Endodermal cell (in vitro differentiated cells): ENCODE measurements around the gene GNG14. TPM values are rescaled to one million over a fixed set of nuclear protein-coding genes. Genes with fewer than 3 reads are reported as not detected.
A peak's percentile ranks its signal among the peaks of the same experiment; 100 is the strongest.
"Not testable (repeated sequence)": the region's sequence is repeated elsewhere in the genome, so short reads cannot be mapped to it uniquely, and the experiment has no call there.

ENCODE experiments used
- DNase-seq: peaks from one replicate; pipeline ENCODE4 v3.0.0-alpha.2; 2017
- H3K27ac ChIP-seq: 2 replicates; pipeline ENCODE4 v1.5.1; 2013; ENCODE audit warnings: mild to moderate bottlenecking, low read depth, low read length, moderate library complexity
- H3K27me3 ChIP-seq: 2 replicates; pipeline ENCODE4 v1.6.1; 2013; ENCODE audit warnings: mild to moderate bottlenecking, low read length, moderate library complexity; ENCODE audit not compliant: insufficient read depth, control insufficient read depth, poor library complexity, severe bottlenecking
- H3K36me3 ChIP-seq: 2 replicates; pipeline ENCODE4 v1.7.0; 2013; ENCODE audit warnings: mild to moderate bottlenecking, low read length, moderate library complexity; ENCODE audit not compliant: control insufficient read depth, insufficient read depth
- H3K4me1 ChIP-seq: one replicate; pipeline ENCODE4 v1.7.0; 2013; ENCODE audit warnings: low read length; ENCODE audit not compliant: control insufficient read depth, insufficient read depth
- H3K4me3 ChIP-seq: 2 replicates; pipeline ENCODE4 v1.5.1; 2013; ENCODE audit warnings: mild to moderate bottlenecking, low read length, moderate library complexity
- H3K9ac ChIP-seq: 2 replicates; pipeline ENCODE4 v1.6.1; 2013; ENCODE audit warnings: mild to moderate bottlenecking, low read length, moderate library complexity; ENCODE audit not compliant: poor library complexity, severe bottlenecking; ENCODE audit errors: extremely low read depth
- H3K9me3 ChIP-seq: 2 replicates; pipeline ENCODE4 v1.6.1; 2013; ENCODE audit warnings: mild to moderate bottlenecking, low read length, moderate library complexity; ENCODE audit not compliant: control insufficient read depth
- H3K27ac Mint-ChIP-seq: 2 replicates; pipeline ENCODE4 v1.8.0; 2020; ENCODE audit warnings: mixed read lengths
- H3K27me3 Mint-ChIP-seq: 2 replicates; pipeline ENCODE4 v1.8.0; 2021; ENCODE audit warnings: mild to moderate bottlenecking, mixed read lengths; ENCODE audit not compliant: insufficient read depth
- H3K36me3 Mint-ChIP-seq: 2 replicates; pipeline ENCODE4 v1.8.0; 2020; ENCODE audit warnings: low read depth, mixed read lengths
- H3K4me1 Mint-ChIP-seq: 2 replicates; pipeline ENCODE4 v1.8.0; 2020; ENCODE audit warnings: mixed read lengths
- H3K4me3 Mint-ChIP-seq: 2 replicates; pipeline ENCODE4 v1.8.0; 2020; ENCODE audit warnings: mild to moderate bottlenecking, moderate library complexity, mixed read lengths
- H3K9me3 Mint-ChIP-seq: 2 replicates; pipeline ENCODE4 v1.8.0; 2020; ENCODE audit warnings: mild to moderate bottlenecking, mixed read lengths
- WGBS, 2 experiments: methylation state at CpG; one replicate each; pipeline versions ENCODE4 v1.1.5 to v1.1.7; 2013; ENCODE audit warnings: missing lambda C conversion rate in 2 of 2, mixed read lengths in 1 of 2; ENCODE audit not compliant: insufficient coverage in 1 of 2, insufficient read length in 1 of 2; 5-methylcytosine and 5-hydroxymethylcytosine counted together
- total RNA-seq, 2 donors: library from RNA; stranded (reverse); fragmentation: NEBNext Ultra II Directional in 1 of 2; extraction: Animal tissue kit (Norgen Biotek cat#: 25700) in 1 of 2; gene quantifications; 2 replicates in 1 of 2; 3 replicates in 1 of 2; pipeline ENCODE4 v1.2.1, GENCODE V29; 2021
- TF ChIP-seq, protein P1 (sequence below): fragments of 200-600 bp; sonication (generic); conservative IDR thresholded peaks from 2 replicates; pipeline ENCODE4 v1.5.0; 2021; ENCODE audit warnings: antibody characterized with exemption, mild to moderate bottlenecking

The GNG14 gene
- total RNA-seq, 2 donors from 2014 or later = not detected

DNA sequence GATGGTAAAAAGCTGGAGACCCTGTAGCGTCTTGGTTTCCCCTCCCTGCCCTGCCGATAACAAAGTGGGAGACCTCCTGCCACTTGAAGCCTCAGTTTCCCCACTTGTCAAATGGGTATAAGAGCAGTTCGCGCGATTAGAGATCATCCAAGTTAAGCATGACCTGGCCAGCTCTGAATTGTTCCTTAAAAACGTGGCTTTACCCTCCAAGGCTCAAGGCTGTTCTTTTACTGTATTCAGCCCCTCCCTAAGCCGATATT is 35.5 kb downstream of the GNG14 start:
- Mint-ChIP-seq H3K36me3 (peaks cover 25% of the 10 kb centered on the region), H3K4me1 (peaks cover 15% of the 10 kb centered on the region), H3K4me3 (peak overlapping the region; percentile 95), H3K27me3 (no peaks in the 10 kb centered on the region), H3K27ac (peak overlapping the region; percentile 97), H3K9me3 (no peaks in the 10 kb centered on the region)
- H3K27ac ChIP-seq = peak overlapping the region; percentile 92
- peak; percentile 56 for DNase-seq
- H3K9me3 ChIP-seq = no peaks in the 10 kb centered on the region
- TF ChIP-seq, protein P1, sequence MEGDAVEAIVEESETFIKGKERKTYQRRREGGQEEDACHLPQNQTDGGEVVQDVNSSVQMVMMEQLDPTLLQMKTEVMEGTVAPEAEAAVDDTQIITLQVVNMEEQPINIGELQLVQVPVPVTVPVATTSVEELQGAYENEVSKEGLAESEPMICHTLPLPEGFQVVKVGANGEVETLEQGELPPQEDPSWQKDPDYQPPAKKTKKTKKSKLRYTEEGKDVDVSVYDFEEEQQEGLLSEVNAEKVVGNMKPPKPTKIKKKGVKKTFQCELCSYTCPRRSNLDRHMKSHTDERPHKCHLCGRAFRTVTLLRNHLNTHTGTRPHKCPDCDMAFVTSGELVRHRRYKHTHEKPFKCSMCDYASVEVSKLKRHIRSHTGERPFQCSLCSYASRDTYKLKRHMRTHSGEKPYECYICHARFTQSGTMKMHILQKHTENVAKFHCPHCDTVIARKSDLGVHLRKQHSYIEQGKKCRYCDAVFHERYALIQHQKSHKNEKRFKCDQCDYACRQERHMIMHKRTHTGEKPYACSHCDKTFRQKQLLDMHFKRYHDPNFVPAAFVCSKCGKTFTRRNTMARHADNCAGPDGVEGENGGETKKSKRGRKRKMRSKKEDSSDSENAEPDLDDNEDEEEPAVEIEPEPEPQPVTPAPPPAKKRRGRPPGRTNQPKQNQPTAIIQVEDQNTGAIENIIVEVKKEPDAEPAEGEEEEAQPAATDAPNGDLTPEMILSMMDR = no peak
- H3K4me3 ChIP-seq = peak overlapping the region; percentile 96
- H3K4me1 ChIP-seq = no peaks in the 10 kb centered on the region
- H3K27me3 ChIP-seq = no peaks in the 10 kb centered on the region
- peaks cover 18% of the 10 kb centered on the region for H3K36me3 ChIP-seq
- H3K9ac ChIP-seq = peak overlapping the region; percentile 77
- 0% methylated on average over 5 to 7 of the region's 7 CpGs for WGBS, 2 experiments

DNA sequence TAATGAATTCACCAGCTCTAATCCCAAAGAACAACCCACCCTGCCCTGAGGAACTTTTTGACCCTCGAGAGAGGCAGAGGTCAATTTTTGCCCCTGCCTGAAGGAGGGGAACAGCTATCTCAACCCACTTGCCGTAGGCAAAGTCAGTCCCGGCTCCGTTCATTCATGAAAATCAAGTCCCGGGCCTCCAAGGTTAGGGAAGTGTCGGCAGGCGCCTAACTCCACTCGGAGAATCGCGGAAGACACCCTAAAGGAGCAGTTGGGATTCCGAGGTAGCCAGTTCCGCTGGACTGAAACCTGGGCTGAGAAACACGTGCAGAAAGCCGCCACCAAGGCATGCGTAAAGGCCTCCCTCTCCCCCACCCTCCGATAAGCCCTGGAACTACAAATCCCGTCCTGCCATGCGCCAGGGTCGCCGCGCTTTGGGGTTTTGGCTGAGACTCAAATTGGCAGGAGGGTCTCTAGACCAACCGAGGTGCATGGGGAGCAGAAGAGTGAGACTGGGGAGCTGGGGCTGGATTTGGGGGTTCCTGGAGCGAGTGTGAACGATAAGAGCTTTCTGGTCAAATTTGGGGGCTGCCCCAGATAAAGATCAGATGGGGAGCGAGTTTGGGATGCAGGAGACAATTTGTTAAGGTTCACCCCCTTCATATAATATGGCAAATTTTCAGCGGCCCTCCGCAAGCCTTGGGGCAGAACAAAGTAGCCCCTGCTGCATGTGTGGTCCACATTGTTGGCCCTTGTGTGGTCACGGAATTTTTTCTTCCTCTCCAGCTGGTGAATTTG is 36.0 kb downstream of the GNG14 start, which contains the start of gene TNPO2:
Gene TNPO2 (minus strand): TSS at position 292 of the 786 bp plus-strand sequence. CDS start 2,955 bp downstream, outside the sequence.
- 3 to 6% methylated on average over 21 to 28 of the region's 28 CpGs for WGBS, 2 experiments
- peak within 1 kb of the TSS; percentile 95 for H3K4me3 Mint-ChIP-seq
- no peaks in the 10 kb centered on the region for H3K27me3 Mint-ChIP-seq
- Histone ChIP-seq H3K4me1 (no peaks in the 10 kb centered on the region), H3K9me3 (no peaks in the 10 kb centered on the region), H3K4me3 (peak within 1 kb of the TSS; percentile 96), H3K27ac (peak within 1 kb of the TSS; percentile 92), H3K27me3 (no peaks in the 10 kb centered on the region), H3K9ac (peak within 1 kb of the TSS; percentile 77), H3K36me3 (peaks cover 13% of the 10 kb centered on the region)
- peak; percentile 93 for DNase-seq
- peak within 1 kb of the TSS; percentile 97 for H3K27ac Mint-ChIP-seq
- no peaks in the 10 kb centered on the region for H3K9me3 Mint-ChIP-seq
- peaks cover 21% of the 10 kb centered on the region for H3K36me3 Mint-ChIP-seq
- TF ChIP-seq, protein P1 = no peak
- peaks cover 15% of the 10 kb centered on the region for H3K4me1 Mint-ChIP-seq

DNA sequence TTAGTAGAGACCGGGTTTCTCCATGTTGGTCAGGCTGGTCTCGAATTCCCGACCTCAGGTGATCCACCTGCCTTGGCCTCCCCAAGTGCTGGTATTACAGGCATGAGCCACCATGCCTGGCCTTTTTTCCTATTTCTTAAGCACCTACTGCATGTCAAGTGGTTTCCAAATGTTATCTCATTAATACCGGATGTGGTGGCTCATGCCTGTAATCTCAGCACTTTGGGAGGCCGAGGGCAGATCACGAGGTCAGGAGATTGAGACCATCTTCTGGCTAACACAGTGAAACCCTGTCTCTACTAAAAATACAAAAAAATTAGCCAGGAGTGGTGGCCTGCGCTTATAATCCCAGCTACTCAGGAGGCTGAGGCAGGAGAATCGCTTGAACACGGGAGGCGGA is 37.8 kb downstream of the GNG14 start:
- WGBS, 2 experiments = 98% methylated on average over 7 to 10 of the region's 10 CpGs
- peaks cover 25% of the 10 kb centered on the region for H3K36me3 Mint-ChIP-seq
- H3K9me3 ChIP-seq, H3K27ac ChIP-seq, H3K4me1 ChIP-seq, H3K9ac ChIP-seq, H3K27me3 ChIP-seq, DNase-seq, H3K4me3 ChIP-seq, H3K9me3 Mint-ChIP-seq, H3K27me3 Mint-ChIP-seq, H3K4me3 Mint-ChIP-seq, H3K27ac Mint-ChIP-seq: not testable (repeated sequence)
- H3K36me3 ChIP-seq = peaks cover 17% of the 10 kb centered on the region
- H3K4me1 Mint-ChIP-seq = peaks cover 12% of the 10 kb centered on the region

DNA sequence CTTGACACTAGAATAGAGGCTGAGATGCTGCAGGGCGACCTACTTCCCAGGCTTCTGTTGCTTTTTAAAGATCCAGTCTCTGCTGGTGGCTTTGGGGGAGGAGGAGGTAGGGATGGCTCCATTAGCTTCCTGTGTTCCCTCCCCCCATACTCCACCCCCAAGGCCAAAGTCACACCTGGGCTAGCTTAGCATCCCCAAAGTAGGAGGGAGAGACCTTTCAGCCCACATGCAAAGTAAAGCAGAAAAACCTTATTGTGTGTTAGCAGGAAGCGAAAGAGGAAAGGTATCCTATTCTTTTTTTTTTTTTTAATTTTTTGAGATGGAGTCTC is 39.2 kb downstream of the GNG14 start:
- Mint-ChIP-seq H3K27me3 (no peaks in the 10 kb centered on the region), H3K4me3 (no peak overlapping the region), H3K27ac (no peak overlapping the region), H3K9me3 (no peaks in the 10 kb centered on the region), H3K36me3 (peaks cover 28% of the 10 kb centered on the region), H3K4me1 (peaks cover 5% of the 10 kb centered on the region)
- H3K9me3 ChIP-seq = no peaks in the 10 kb centered on the region
- DNase-seq = peak; percentile 47
- WGBS, 2 experiments = 93 to 100% methylated on average over 1 to 2 of the region's 2 CpGs
- peaks cover 28% of the 10 kb centered on the region for H3K36me3 ChIP-seq
- TF ChIP-seq, protein P1 = no peak
- H3K4me3 ChIP-seq = no peak overlapping the region
- no peak overlapping the region for H3K27ac ChIP-seq
- H3K27me3 ChIP-seq = no peaks in the 10 kb centered on the region
- no peaks in the 10 kb centered on the region for H3K4me1 ChIP-seq
- no peak overlapping the region for H3K9ac ChIP-seq
